OCI-LY1 (cell line): ENCODE data around the gene IAH1.

Source experiments
- CTCF ChIP-seq: fragments of 200-600 bp; sonication (generic), shearing (Covaris generic); IDR thresholded peaks from 2 replicates; pipeline ENCODE4 v1.5.1; 2017; ENCODE audit warnings: mild to moderate bottlenecking, antibody characterized with exemption, low read length, moderate library complexity, mixed read lengths
- EZH2 ChIP-seq: fragments of 200-600 bp; sonication (generic), shearing (Covaris generic); IDR thresholded peaks from 2 replicates; pipeline ENCODE4 v1.8.0; 2017; ENCODE audit warnings: borderline replicate concordance, mixed run types, mild to moderate bottlenecking, antibody characterized with exemption, low read length, moderate library complexity, mixed read lengths

GRCh38 chr2:9536504-9536903 is 62.2 kb downstream of the IAH1 start:
- no peak for TF ChIP-seq CTCF
- TF ChIP-seq EZH2: no peak
